Heart left ventricle (tissue), 16 donors: ENCODE data around the gene JAG1. TPM values are rescaled to one million over a fixed set of nuclear protein-coding genes. Genes with fewer than 3 reads are reported as not detected.

Source experiments
- ATAC-seq, 4 donors: fragments of 200-7000 bp; cut with Tn5 transposase; one replicate each; pipeline ENCODE4 v1.9.1; 2020 to 2022; ENCODE audit warnings: moderate library complexity in 4 of 4, mild to moderate bottlenecking in 3 of 4, moderate number of reproducible peaks in 1 of 4
- DNase-seq, 5 donors: peaks; one replicate each; pipeline ENCODE4 v3.0.0-alpha.2; 2020
- H3K27ac ChIP-seq, 12 donors: fragments of 200-600 bp; sonication (generic) in 4 of 12; one replicate each; pipeline versions ENCODE4 v1.5.0 to v1.8.0; 2016 to 2022; ENCODE audit warnings: mild to moderate bottlenecking in 2 of 12
- H3K27me3 ChIP-seq, 9 donors: fragments of 200-600 bp; sonication (generic) in 2 of 9; one replicate each; pipeline versions ENCODE4 v1.5.1 to v1.8.0; 2016 to 2022; ENCODE audit warnings: mild to moderate bottlenecking in 3 of 9
- H3K36me3 ChIP-seq, 9 donors: fragments of 200-600 bp; sonication (generic) in 2 of 9; one replicate each; pipeline versions ENCODE4 v1.5.0 to v1.8.0; 2018 to 2022; ENCODE audit warnings: mild to moderate bottlenecking in 2 of 9
- H3K4me1 ChIP-seq, 12 donors: fragments of 200-600 bp; sonication (generic) in 4 of 12; one replicate each; pipeline versions ENCODE4 v1.5.0 to v1.8.0; 2016 to 2022; ENCODE audit warnings: mild to moderate bottlenecking in 3 of 12
- H3K4me3 ChIP-seq, 12 donors: fragments of 200-600 bp; sonication (generic) in 4 of 12; one replicate each; pipeline versions ENCODE4 v1.5.0 to v1.8.0; 2017 to 2022; ENCODE audit warnings: mild to moderate bottlenecking in 9 of 12, moderate library complexity in 4 of 12
- H3K9me3 ChIP-seq, 12 donors: fragments of 200-600 bp; sonication (generic) in 4 of 12; one replicate each; pipeline versions ENCODE4 v1.5.0 to v1.8.0; 2016 to 2022; ENCODE audit warnings: mild to moderate bottlenecking in 1 of 12
- POLR2A ChIP-seq, 2 donors: fragments of 450-650 bp; IDR thresholded peaks; one replicate each; pipeline ENCODE4 v1.6.1; 2017; ENCODE audit warnings: antibody characterized with exemption in 2 of 2, mild to moderate bottlenecking in 2 of 2, moderate library complexity in 2 of 2
- WGBS, 4 donors: extraction: QIAGEN DNeasy Blood & Tissue Kit in 2 of 4; methylation state at CpG; one replicate each; pipeline versions ENCODE4 v1.1.5 to v1.1.7; 2013 to 2018; 5-methylcytosine and 5-hydroxymethylcytosine counted together
- intact Hi-C, 10 donors: fragments of 100-400 bp; cut with DNase I; formaldehyde crosslinking; loops; one replicate each; pipeline versions ENCODE4 v1.11.1 to v1.14.2; 2022
- polyA plus RNA-seq, 2 donors: library from polyadenylated mRNA; stranded (reverse); fragments of 200-250 nt; gene quantifications; one replicate each; pipeline ENCODE4 v1.2.3, GENCODE V29; 2013
- total RNA-seq, 9 donors: library from RNA; depleted of rRNA in 2 of 9; stranded (reverse); fragments of >200 nt in 2 of 9; fragmentation: NEBNext Ultra II Directional in 3 of 9; extraction: Animal tissue kit (Norgen Biotek cat#: 25700) in 3 of 9; gene quantifications; one replicate each; pipeline versions ENCODE4 v1.1.0 to v1.2.4, GENCODE V29; 2016 to 2023
- TF ChIP-seq, protein P1 (sequence below), 12 donors: fragments of 200-600 bp; sonication (generic) in 4 of 12; IDR thresholded peaks; one replicate each; pipeline versions ENCODE4 v1.5.0 to v1.8.0; 2018 to 2022; ENCODE audit warnings: antibody characterized with exemption in 12 of 12, mild to moderate bottlenecking in 5 of 12
- donor health status: ischemic (EF 13 %, LVEDD 7.1; RV severe dilation, severe dysfunction).
- donor health status: healthy with polysubstance abuse.
- donor health status: DM: no; HTN: yes; CAD: no.
- donor health status: DM: no; HTN: no; CAD: no.
- donor health status: ischemic (EF 25% LVEDD 6.9; RV normal size, moderate dysfunction).
- donor health status: ischemic (EF 25% LVEDD 5.7; RV mildly dilated, moderate dysfunction).
- donor health status: healthy.
- donor health status: DM: yes; HTN: yes; CAD: no.
- donor health status: ischemic (EF 35%, LVEDD 5.7; RV mildly dilated, moderate dysfunction).
- donor health status: nonischemic (EF 11% LVEDD 7.7; RV severe dilation, severe dysfunction).
- donor health status: DM: yes; HTN: yes; CAD: no.
- donor health status: PGD.
- donor health status: ischemic (EF 29% LVEDD 5.4; RV normal size, mild dysfunction).
- donor health status: nonischemic (EF 23%, LVEDD 6.1; RV moderate dilation, normal function).

Gene JAG1
- total and polyA plus RNA-seq, 11 donors = 12.5 to 42.6 (median 24.9) TPM

- Histone ChIP-seq H3K9me3 (no peaks in the 10 kb centered on the region), H3K27me3 (no peaks in the 10 kb centered on the region), H3K4me1 (peaks cover 0 to 68% (median 10%) of the 10 kb centered on the region in 12 donors), H3K36me3 (peaks cover 0 to 100% (median 99%) of the 10 kb centered on the region in 9 donors), H3K27ac (peak overlapping the region in 1 of 12 donors; percentile 16), H3K4me3 (no peak overlapping the region)
- ATAC-seq (no peak), DNase-seq (no peak)
- WGBS, 4 donors = 81 to 89% (median 85%) methylated on average over 8 to 10 of the region's 10 CpGs
- intact Hi-C loops = no loop called here
- TF ChIP-seq POLR2A (IDR thresholded peaks at IDR 0.05) = no peak
- TF ChIP-seq, protein P1, sequence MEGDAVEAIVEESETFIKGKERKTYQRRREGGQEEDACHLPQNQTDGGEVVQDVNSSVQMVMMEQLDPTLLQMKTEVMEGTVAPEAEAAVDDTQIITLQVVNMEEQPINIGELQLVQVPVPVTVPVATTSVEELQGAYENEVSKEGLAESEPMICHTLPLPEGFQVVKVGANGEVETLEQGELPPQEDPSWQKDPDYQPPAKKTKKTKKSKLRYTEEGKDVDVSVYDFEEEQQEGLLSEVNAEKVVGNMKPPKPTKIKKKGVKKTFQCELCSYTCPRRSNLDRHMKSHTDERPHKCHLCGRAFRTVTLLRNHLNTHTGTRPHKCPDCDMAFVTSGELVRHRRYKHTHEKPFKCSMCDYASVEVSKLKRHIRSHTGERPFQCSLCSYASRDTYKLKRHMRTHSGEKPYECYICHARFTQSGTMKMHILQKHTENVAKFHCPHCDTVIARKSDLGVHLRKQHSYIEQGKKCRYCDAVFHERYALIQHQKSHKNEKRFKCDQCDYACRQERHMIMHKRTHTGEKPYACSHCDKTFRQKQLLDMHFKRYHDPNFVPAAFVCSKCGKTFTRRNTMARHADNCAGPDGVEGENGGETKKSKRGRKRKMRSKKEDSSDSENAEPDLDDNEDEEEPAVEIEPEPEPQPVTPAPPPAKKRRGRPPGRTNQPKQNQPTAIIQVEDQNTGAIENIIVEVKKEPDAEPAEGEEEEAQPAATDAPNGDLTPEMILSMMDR (IDR thresholded peaks at IDR 0.05) = no peak
These were observed 28.6 kb downstream of the JAG1 start for GRCh38 chr20:10645205-10645570.

GRCh38 chr20:10644458-10645204 lies 29.2 kb downstream of the JAG1 start:
- DNase-seq (no peak), ATAC-seq (no peak)
- H3K9me3 ChIP-seq = no peaks in the 10 kb centered on the region
- intact Hi-C loops = no loop called here
- TF ChIP-seq, protein P1 (IDR thresholded peaks at IDR 0.05) = no peak
- TF ChIP-seq POLR2A (IDR thresholded peaks at IDR 0.05) = no peak
- H3K4me3 ChIP-seq = no peak overlapping the region
- H3K27me3 ChIP-seq = no peaks in the 10 kb centered on the region
- peak overlapping the region in 3 of 12 donors; percentile 3 to 16 (median 5) for H3K27ac ChIP-seq
- peaks cover 0 to 100% (median 99%) of the 10 kb centered on the region in 9 donors for H3K36me3 ChIP-seq
- WGBS, 4 donors = 72 to 81% (median 77%) methylated on average over 13 to 14 of the region's 14 CpGs
- H3K4me1 ChIP-seq = peaks cover 0 to 69% (median 12%) of the 10 kb centered on the region in 12 donors

GRCh38 chr20:10643560-10643873 lies 30.3 kb downstream of the JAG1 start:
- no peaks in the 10 kb centered on the region for H3K9me3 ChIP-seq
- no peak for ATAC-seq
- intact Hi-C loops = no loop called here
- peak overlapping the region in 1 of 12 donors; percentile 15 for H3K27ac ChIP-seq
- no peak for DNase-seq
- no peak overlapping the region for H3K4me3 ChIP-seq
- TF ChIP-seq POLR2A (IDR thresholded peaks at IDR 0.05) = no peak
- TF ChIP-seq, protein P1 (IDR thresholded peaks at IDR 0.05) = no peak
- H3K36me3 ChIP-seq = peaks cover 0 to 100% (median 99%) of the 10 kb centered on the region in 9 donors
- 89 to 98% (median 95%) methylated on average over 7 of the region's 7 CpGs for WGBS, 4 donors
- no peaks in the 10 kb centered on the region for H3K27me3 ChIP-seq
- H3K4me1 ChIP-seq = peaks cover 0 to 70% (median 15%) of the 10 kb centered on the region in 12 donors

DNA sequence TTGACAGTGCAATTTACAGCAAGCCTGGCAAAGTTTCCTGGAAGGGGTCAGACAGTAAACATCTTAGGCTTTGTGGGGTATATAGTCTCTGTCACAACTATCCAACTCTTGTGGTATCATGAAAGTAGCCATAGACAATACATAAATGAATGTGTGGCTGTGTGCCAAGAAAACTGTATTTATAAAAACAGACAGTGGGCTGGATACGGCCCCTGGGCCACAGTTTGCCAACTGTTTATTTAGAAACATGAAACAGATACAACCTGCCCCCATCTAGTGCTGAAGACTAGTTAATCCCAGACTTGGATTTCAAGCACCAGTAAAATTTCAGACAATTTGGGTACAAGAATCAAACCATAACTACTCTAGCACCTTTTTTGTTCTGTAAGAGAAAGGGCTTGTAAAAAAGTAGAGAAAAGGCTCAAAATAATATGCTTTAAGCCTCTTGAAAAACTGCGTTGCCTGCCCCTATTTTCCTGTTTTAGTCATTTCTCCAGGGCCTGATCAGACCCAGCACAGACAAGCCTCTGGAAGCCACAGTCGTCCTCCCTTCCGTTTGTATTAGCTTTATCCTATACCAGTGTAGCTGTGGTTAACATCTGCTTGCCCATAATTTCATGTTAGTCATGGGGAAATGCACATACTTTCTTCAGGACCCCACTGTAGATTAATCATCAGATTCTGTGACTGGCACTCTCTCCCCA lies 30.8 kb downstream of the JAG1 start:
- WGBS, 4 donors = 43 to 58% (median 54%) methylated on average over 4 of the region's 4 CpGs
- Histone ChIP-seq H3K27ac (peak overlapping the region in 2 of 12 donors; percentile 15), H3K27me3 (no peaks in the 10 kb centered on the region), H3K9me3 (no peaks in the 10 kb centered on the region), H3K36me3 (peaks cover 0 to 100% (median 94%) of the 10 kb centered on the region in 9 donors), H3K4me1 (peaks cover 0 to 71% (median 16%) of the 10 kb centered on the region in 12 donors), H3K4me3 (no peak overlapping the region)
- ATAC-seq (no peak), DNase-seq (no peak)
- TF ChIP-seq, protein P1 (IDR thresholded peaks at IDR 0.05) = no peak
- TF ChIP-seq POLR2A (IDR thresholded peaks at IDR 0.05) = no peak
- intact Hi-C loops = no loop called here
